CD4-positive, CD25-positive, alpha-beta regulatory T cell (primary cell): ENCODE results near the gene ULK3. TPM values are rescaled to one million over a fixed set of nuclear protein-coding genes. Genes with fewer than 3 reads are reported as not detected.

Experiments
- ATAC-seq, 2 donors: fragments of 150-1000 bp; cut with Tn5 transposase; one replicate each; pipeline ENCODE4 v1.10.0; 2021; ENCODE audit warnings: low read depth in 2 of 2, moderate number of reproducible peaks in 2 of 2, moderate library complexity in 1 of 2
- DNase-seq, 3 donors: peaks; one replicate each; pipeline versions ENCODE4 v3.0.0 to v3.0.0-alpha.2; 2012 to 2022; ENCODE audit warnings: mixed read lengths in 1 of 3
- H3K27ac ChIP-seq: one replicate; pipeline ENCODE4 v1.7.0; 2013; ENCODE audit warnings: mild to moderate bottlenecking, low read length; ENCODE audit not compliant: insufficient read depth, poor library complexity, severe bottlenecking
- H3K27me3 ChIP-seq: one replicate; pipeline ENCODE4 v1.7.0; 2013; ENCODE audit warnings: low read length; ENCODE audit not compliant: control insufficient read depth, insufficient read depth
- H3K36me3 ChIP-seq: one replicate; pipeline ENCODE4 v1.7.0; 2013; ENCODE audit warnings: mild to moderate bottlenecking, low read length, moderate library complexity; ENCODE audit not compliant: control insufficient read depth, insufficient read depth
- H3K4me1 ChIP-seq: 2 replicates; pipeline ENCODE4 v1.7.0; 2013; ENCODE audit warnings: mild to moderate bottlenecking, low read length; ENCODE audit not compliant: insufficient read depth, control insufficient read depth, poor library complexity, severe bottlenecking
- H3K4me3 ChIP-seq: one replicate; pipeline ENCODE4 v1.7.0; 2013; ENCODE audit warnings: low read depth, mild to moderate bottlenecking, low read length, moderate library complexity
- H3K9me3 ChIP-seq, 2 experiments: 1 replicate in 1 of 2; 2 replicates in 1 of 2; pipeline ENCODE4 v1.7.0; 2013; ENCODE audit warnings: low read length in 2 of 2, mild to moderate bottlenecking in 1 of 2, moderate library complexity in 1 of 2; ENCODE audit not compliant: control insufficient read depth in 2 of 2
- H3K27ac Mint-ChIP-seq, 3 donors: one replicate each; pipeline ENCODE4 v1.8.0; 2020 to 2022; ENCODE audit warnings: mild to moderate bottlenecking in 3 of 3, mixed read lengths in 3 of 3, moderate library complexity in 2 of 3
- H3K27me3 Mint-ChIP-seq: one replicate; pipeline ENCODE4 v1.8.0; 2022; ENCODE audit warnings: mild to moderate bottlenecking, mixed read lengths
- H3K36me3 Mint-ChIP-seq: one replicate; pipeline ENCODE4 v1.8.0; 2020; ENCODE audit warnings: mixed read lengths
- H3K4me1 Mint-ChIP-seq, 4 donors: one replicate each; pipeline ENCODE4 v1.8.0; 2020 to 2022; ENCODE audit warnings: mixed read lengths in 4 of 4, mild to moderate bottlenecking in 1 of 4
- H3K4me3 Mint-ChIP-seq, 4 donors: one replicate each; pipeline ENCODE4 v1.8.0; 2020 to 2022; ENCODE audit warnings: mild to moderate bottlenecking in 4 of 4, mixed read lengths in 4 of 4, moderate library complexity in 3 of 4
- H3K9me3 Mint-ChIP-seq, 7 donors: one replicate each; pipeline ENCODE4 v1.8.0; 2020 to 2022; ENCODE audit warnings: mixed read lengths in 7 of 7, mild to moderate bottlenecking in 3 of 7, moderate library complexity in 2 of 7
- polyA plus RNA-seq, 4 donors: library from polyadenylated mRNA; unstranded; fragments of 300-500 nt; fragmentation: Illumina TruSeq; gene quantifications; one replicate each; pipeline ENCODE4 v1.2.3, GENCODE V29; 2021
- total RNA-seq: library from RNA; stranded (reverse); gene quantifications from one replicate; pipeline ENCODE4 v1.2.3, GENCODE V29; 2022

ULK3 gene
- total and polyA plus RNA-seq, 5 donors from 2014 or later, result 22.5 to 54.4 (median 35.2) TPM

- Mint-ChIP-seq H3K27ac (peak within 1 kb of the TSS; percentile 96 to 99 (median 96)), H3K9me3 (peaks cover 0 to under 1% (median 0%) of the 10 kb centered on the region in 7 donors), H3K4me1 (peaks cover 6 to 57% (median 37%) of the 10 kb centered on the region in 4 donors), H3K4me3 (peak within 1 kb of the TSS; percentile 97 to 100 (median 98)), H3K27me3 (no peaks in the 10 kb centered on the region), H3K36me3 (peaks cover 8% of the 10 kb centered on the region)
- H3K27me3 ChIP-seq, result no peaks in the 10 kb centered on the region
- H3K4me1 ChIP-seq, result peaks cover 50% of the 10 kb centered on the region
- peak within 1 kb of the TSS; percentile 93 for H3K27ac ChIP-seq
- H3K9me3 ChIP-seq, result no peaks in the 10 kb centered on the region
- H3K36me3 ChIP-seq, result peaks cover 4% of the 10 kb centered on the region
- DNase-seq (peak; percentile 87 to 96 (median 94)), ATAC-seq (peak; percentile 93 to 96)
- H3K4me3 ChIP-seq, result peak within 1 kb of the TSS; percentile 94
Observed at GRCh38 chr15:74873036-74873755, 30.2 kb upstream of the ULK3 start, which contains the start of gene SCAMP2. TSS of gene SCAMP2 (minus strand) at chr15:74873365. CDS start at chr15:74873255, 110 bp downstream.

- no peak for ATAC-seq
- no peaks in the 10 kb centered on the region for H3K9me3 ChIP-seq
- H3K9me3 Mint-ChIP-seq, result no peaks in the 10 kb centered on the region
- peak overlapping the region; percentile 96 to 99 (median 96) for H3K27ac Mint-ChIP-seq
- no peaks in the 10 kb centered on the region for H3K27me3 Mint-ChIP-seq
- H3K27ac ChIP-seq, result peak overlapping the region; percentile 93
- H3K36me3 Mint-ChIP-seq, result peaks cover 13% of the 10 kb centered on the region
- peak overlapping the region; percentile 97 to 100 (median 98) for H3K4me3 Mint-ChIP-seq
- H3K36me3 ChIP-seq, result peaks cover 9% of the 10 kb centered on the region
- peak overlapping the region; percentile 94 for H3K4me3 ChIP-seq
- peaks cover 55% of the 10 kb centered on the region for H3K4me1 ChIP-seq
- DNase-seq, result no peak
- no peaks in the 10 kb centered on the region for H3K27me3 ChIP-seq
- peaks cover 11 to 62% (median 42%) of the 10 kb centered on the region in 4 donors for H3K4me1 Mint-ChIP-seq
Observed at GRCh38 chr15:74872702-74873035, 29.7 kb upstream of the ULK3 start.

DNA sequence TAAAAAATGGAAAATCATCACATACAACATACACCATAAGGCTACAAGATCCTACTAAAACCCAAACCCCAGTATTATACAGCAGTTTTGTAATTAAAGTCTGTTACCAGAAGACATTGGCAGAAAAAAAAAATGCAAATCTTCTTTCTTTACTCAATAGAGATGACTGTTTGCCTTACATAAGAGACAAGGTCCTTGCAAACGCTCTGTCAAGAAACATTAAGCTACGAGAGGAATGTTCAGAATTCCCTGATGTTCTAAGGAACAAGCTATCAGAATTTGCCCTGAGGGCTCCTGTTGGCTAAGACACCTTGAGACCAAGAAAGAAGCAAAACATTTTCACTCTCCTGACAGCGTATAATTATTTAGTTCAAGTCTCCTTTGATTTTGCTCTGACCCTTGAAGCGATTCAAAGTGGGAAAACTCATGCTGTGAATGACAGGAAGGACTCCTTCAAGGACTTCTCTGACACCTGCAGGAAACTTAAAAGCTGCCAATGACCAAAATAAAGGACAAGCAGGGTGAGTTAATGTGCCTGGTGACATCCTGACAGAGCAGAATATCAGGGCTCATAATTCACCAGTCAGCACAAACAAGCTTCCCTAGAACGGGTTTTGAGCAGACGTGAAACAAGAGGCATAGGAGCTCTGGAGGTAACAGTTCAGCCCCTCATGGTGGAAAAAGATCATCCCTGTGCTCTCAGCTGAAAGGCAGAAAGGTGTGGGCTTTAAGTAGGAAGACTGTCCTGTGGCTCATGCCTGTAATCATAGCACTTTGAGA lies 27.7 kb upstream of the ULK3 start:
- Histone ChIP-seq H3K4me1 (peaks cover 76% of the 10 kb centered on the region), H3K9me3 (no peaks in the 10 kb centered on the region), H3K36me3 (peaks cover 12% of the 10 kb centered on the region), H3K4me3 (peak overlapping the region; percentile 72), H3K27ac (peak overlapping the region; percentile 63), H3K27me3 (no peaks in the 10 kb centered on the region)
- peak overlapping the region; percentile 76 to 90 (median 83) for H3K27ac Mint-ChIP-seq
- H3K9me3 Mint-ChIP-seq, result no peaks in the 10 kb centered on the region
- ATAC-seq (no peak), DNase-seq (no peak)
- peaks cover 11 to 83% (median 53%) of the 10 kb centered on the region in 4 donors for H3K4me1 Mint-ChIP-seq
- no peaks in the 10 kb centered on the region for H3K27me3 Mint-ChIP-seq
- peak overlapping the region; percentile 97 to 100 (median 98) for H3K4me3 Mint-ChIP-seq
- peaks cover 27% of the 10 kb centered on the region for H3K36me3 Mint-ChIP-seq

DNA sequence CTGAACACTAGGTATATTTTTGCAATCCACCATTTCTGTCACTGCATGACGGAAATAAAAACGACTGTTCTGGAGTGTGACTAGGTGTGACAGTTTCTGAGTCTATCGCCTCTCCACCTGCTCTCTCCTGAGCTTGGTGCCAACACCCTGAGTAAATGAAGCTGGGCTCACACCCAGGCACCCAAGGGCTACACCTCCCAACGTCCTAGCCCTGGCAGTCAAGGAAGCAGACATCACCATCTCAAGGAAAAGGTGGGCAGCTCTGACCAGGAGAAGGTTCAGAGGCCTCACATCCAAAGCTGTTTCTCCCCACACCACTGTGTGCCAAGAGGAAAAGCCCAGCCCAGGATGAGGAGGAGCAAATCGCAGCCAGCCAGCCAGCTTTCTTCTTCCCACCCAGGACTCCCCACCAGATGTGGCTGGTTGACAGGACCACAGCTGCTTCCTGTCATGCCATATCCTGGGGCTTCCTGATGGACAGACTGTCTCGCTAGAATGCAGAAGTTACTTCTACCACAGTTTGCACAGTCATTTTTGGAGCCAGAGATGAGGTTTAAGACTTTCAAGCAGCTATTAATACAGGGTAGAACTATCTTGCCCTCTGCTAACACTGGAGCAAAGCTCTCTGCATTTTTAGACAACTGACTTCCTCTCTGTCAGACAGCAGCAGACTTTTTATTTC lies 26.9 kb upstream of the ULK3 start:
- Mint-ChIP-seq H3K27me3 (no peaks in the 10 kb centered on the region), H3K27ac (peak overlapping the region; percentile 32 to 90 (median 75)), H3K4me1 (peaks cover 11 to 89% (median 58%) of the 10 kb centered on the region in 4 donors), H3K4me3 (peak overlapping the region; percentile 97 to 100 (median 98)), H3K36me3 (peaks cover 31% of the 10 kb centered on the region), H3K9me3 (no peaks in the 10 kb centered on the region)
- peaks cover 78% of the 10 kb centered on the region for H3K4me1 ChIP-seq
- DNase-seq (peak in 1 of 3 donors; percentile 72), ATAC-seq (peak in 1 of 2 donors; percentile 3)
- no peaks in the 10 kb centered on the region for H3K27me3 ChIP-seq
- peaks cover 12% of the 10 kb centered on the region for H3K36me3 ChIP-seq
- H3K9me3 ChIP-seq, result no peaks in the 10 kb centered on the region
- peak overlapping the region; percentile 72 for H3K4me3 ChIP-seq
- peak overlapping the region; percentile 63 for H3K27ac ChIP-seq

GRCh38 chr15:74869372-74869725 lies 26.4 kb upstream of the ULK3 start:
- DNase-seq (no peak), ATAC-seq (no peak)
- Histone ChIP-seq H3K36me3 (peaks cover 14% of the 10 kb centered on the region), H3K27ac (peak overlapping the region; percentile 63), H3K4me3 (peak overlapping the region; percentile 72), H3K4me1 (peaks cover 78% of the 10 kb centered on the region), H3K9me3 (no peaks in the 10 kb centered on the region), H3K27me3 (no peaks in the 10 kb centered on the region)
- Mint-ChIP-seq H3K27ac (peak overlapping the region; percentile 32 to 90 (median 70)), H3K27me3 (no peaks in the 10 kb centered on the region), H3K36me3 (peaks cover 33% of the 10 kb centered on the region), H3K4me3 (peak overlapping the region; percentile 97 to 100 (median 98)), H3K9me3 (no peaks in the 10 kb centered on the region), H3K4me1 (peaks cover 11 to 94% (median 62%) of the 10 kb centered on the region in 4 donors)

GRCh38 chr15:74868059-74868458 lies 25.1 kb upstream of the ULK3 start:
- Histone ChIP-seq H3K9me3 (no peaks in the 10 kb centered on the region), H3K4me3 (peak overlapping the region; percentile 65), H3K27me3 (no peaks in the 10 kb centered on the region), H3K4me1 (peaks cover 79% of the 10 kb centered on the region), H3K36me3 (peaks cover 15% of the 10 kb centered on the region), H3K27ac (peak overlapping the region; percentile 48)
- DNase-seq (peak in 1 of 3 donors; percentile 51), ATAC-seq (no peak)
- Mint-ChIP-seq H3K27me3 (no peaks in the 10 kb centered on the region), H3K9me3 (no peaks in the 10 kb centered on the region), H3K27ac (peak overlapping the region; percentile 75 to 83 (median 79)), H3K4me1 (peaks cover 16 to 94% (median 68%) of the 10 kb centered on the region in 4 donors), H3K36me3 (peaks cover 35% of the 10 kb centered on the region), H3K4me3 (peak overlapping the region; percentile 63 to 100 (median 84))

DNA sequence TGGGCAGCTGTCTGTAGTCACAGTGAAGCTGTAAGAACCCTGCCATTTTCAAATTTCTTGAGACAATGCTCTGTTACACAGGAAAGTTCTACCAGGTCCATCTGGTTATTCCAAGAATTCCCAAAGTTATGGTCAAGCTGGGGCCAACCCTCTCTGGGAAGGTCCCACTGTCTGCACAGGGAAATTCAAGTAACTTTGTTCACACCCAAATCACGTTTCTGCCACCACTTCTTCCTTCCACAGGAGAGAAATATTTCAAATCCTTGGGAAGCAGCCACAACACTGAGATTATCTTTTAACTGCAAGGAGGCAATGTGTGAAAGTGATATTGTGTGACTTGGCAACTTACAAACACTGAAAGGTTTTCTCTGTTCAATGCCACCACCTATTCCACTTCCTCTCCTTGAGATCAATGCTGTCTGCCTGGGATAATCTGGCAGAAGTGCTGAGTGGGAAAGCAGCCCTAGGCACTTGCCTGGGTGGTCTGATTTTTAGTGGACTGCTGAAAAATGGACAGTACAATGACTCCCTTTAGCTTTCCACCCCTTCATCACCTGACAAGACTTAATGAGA lies 24.6 kb upstream of the ULK3 start:
- peaks cover 15% of the 10 kb centered on the region for H3K36me3 ChIP-seq
- Mint-ChIP-seq H3K4me1 (peaks cover 11 to 94% (median 64%) of the 10 kb centered on the region in 4 donors), H3K27ac (peak overlapping the region; percentile 75 to 92 (median 83)), H3K36me3 (peaks cover 30% of the 10 kb centered on the region), H3K27me3 (no peaks in the 10 kb centered on the region), H3K9me3 (no peaks in the 10 kb centered on the region), H3K4me3 (peak overlapping the region; percentile 63 to 100 (median 84))
- peak overlapping the region; percentile 65 for H3K4me3 ChIP-seq
- ATAC-seq (no peak), DNase-seq (no peak)
- H3K27ac ChIP-seq, result peak overlapping the region; percentile 48
- H3K4me1 ChIP-seq, result peaks cover 78% of the 10 kb centered on the region
- no peaks in the 10 kb centered on the region for H3K9me3 ChIP-seq
- H3K27me3 ChIP-seq, result no peaks in the 10 kb centered on the region
